ENCODE data around the gene SMIM29.

The SMIM29 gene

GRCh38 chr6:34226066-34226465 is 22.7 kb downstream of the SMIM29 start:
- DNase-seq, result no peak

- no peak for DNase-seq
Observed at GRCh38 chr6:34225551-34225950, 23.3 kb downstream of the SMIM29 start.

- peak; percentile 95 for DNase-seq
Observed at GRCh38 chr6:34223956-34224940, 24.6 kb downstream of the SMIM29 start.

- DNase-seq, result no peak
Observed at GRCh38 chr6:34223381-34223955, 25.3 kb downstream of the SMIM29 start.

GRCh38 chr6:34218691-34219090 is 30.1 kb downstream of the SMIM29 start:
- DNase-seq, result no peak

- peak; percentile 7 for DNase-seq
Observed at GRCh38 chr6:34213772-34214171, 35.0 kb downstream of the SMIM29 start.

- DNase-seq, result no peak
Observed at GRCh38 chr6:34207695-34208443, 40.9 kb downstream of the SMIM29 start.

GRCh38 chr6:34206726-34207125 is 42.1 kb downstream of the SMIM29 start:
- no peak for DNase-seq

GRCh38 chr6:34205916-34206315 is 42.9 kb downstream of the SMIM29 start:
- DNase-seq, result no peak

GRCh38 chr6:34205466-34205865 is 43.3 kb downstream of the SMIM29 start:
- DNase-seq, result no peak

- no peak for DNase-seq
Observed at GRCh38 chr6:34204693-34205092, 44.1 kb downstream of the SMIM29 start.

GRCh38 chr6:34202329-34203201 is 46.2 kb downstream of the SMIM29 start:
- no peak for DNase-seq

GRCh38 chr6:34201455-34202107 is 47.2 kb downstream of the SMIM29 start:
- DNase-seq, result no peak

GRCh38 chr6:34200340-34200971 is 48.4 kb downstream of the SMIM29 start:
- peak; percentile 43 for DNase-seq

- no peak for DNase-seq
Observed at GRCh38 chr6:34196833-34197195, 52.0 kb downstream of the SMIM29 start.
